GM21723 (cell line): ENCODE data around the gene KCNJ10.
"Not testable (repeated sequence)": the region's sequence is repeated elsewhere in the genome, so short reads cannot be mapped to it uniquely, and the experiment has no call there.

Experiments used
- ATAC-seq: cut with Tn5 transposase; IDR thresholded peaks from one replicate; pipeline ENCODE4 v1.9.1; 2021; ENCODE audit warnings: mild to moderate bottlenecking, moderate library complexity; ENCODE audit not compliant: unreplicated experiment

KCNJ10 gene

GRCh38 chr1:160062230-160062532 is 7.8 kb downstream of the KCNJ10 start:
- no peak for ATAC-seq

DNA sequence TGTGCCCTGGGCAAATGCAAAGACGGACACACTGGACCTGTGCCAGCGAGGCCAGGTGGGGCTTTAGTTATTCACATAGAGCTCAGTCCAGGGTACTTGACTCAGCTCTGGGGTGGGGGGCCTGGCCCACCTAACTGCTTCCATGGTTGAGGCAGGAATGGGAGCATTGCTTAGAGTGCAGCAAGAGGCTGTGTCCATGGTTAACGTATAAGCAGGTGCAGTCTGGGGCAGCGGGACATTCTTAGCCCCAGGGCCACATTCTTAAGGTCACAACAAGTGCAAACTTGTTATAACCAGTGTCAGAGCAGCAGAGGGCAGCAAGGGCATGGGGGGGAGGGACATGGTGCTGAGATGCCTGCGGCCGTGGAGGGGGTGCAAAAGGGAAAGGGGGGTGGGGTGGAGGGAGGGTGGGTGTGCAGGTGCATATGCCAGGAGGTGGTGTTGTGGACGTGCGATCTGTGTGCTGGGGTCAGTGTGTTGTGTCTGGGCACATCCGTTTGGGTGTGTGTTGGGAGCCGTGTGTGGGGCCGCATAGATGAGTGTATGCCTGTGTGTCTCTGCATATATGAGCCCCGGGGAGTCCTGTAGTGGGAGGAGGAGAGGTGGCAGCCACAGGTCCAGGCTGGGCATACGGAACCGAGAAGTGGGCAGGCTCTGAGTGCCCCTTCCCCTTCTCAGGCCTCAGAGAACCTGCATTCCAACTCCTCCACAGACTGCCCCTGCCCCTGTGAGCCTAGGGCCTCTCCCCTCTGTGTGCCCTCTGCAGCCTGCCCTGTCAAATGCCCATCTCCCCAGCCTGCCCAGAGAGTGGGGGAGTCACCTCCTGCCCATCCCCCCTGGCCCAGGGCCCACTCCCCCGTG is 8.4 kb downstream of the KCNJ10 start:
- no peak for ATAC-seq

GRCh38 chr1:160058087-160058486 is 11.9 kb downstream of the KCNJ10 start:
- ATAC-seq, result no peak

DNA sequence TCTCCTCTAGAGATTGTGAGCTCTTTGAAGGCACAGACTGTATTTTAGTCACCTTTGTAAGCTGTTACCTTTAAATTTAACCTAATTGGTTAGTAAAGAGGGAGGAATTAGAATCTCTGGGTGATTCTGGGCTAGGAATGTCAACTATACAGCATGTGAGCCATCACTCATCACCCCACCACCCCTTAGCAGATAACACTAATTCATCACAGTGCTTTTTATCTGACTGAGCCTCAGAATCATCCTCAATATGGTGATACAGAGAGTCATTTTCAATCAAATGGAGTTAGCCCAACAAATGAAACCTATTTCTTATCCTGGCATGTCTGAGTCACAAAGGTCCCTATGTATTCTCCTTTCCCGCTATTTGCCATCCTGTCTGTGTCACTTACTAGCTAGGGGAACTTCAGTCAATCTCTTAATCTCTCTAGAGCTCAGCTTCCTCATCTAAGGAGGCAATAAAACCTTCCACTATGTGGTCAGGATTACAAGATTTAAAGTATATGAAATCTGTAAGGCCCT is 13.3 kb downstream of the KCNJ10 start:
- ATAC-seq, result no peak

DNA sequence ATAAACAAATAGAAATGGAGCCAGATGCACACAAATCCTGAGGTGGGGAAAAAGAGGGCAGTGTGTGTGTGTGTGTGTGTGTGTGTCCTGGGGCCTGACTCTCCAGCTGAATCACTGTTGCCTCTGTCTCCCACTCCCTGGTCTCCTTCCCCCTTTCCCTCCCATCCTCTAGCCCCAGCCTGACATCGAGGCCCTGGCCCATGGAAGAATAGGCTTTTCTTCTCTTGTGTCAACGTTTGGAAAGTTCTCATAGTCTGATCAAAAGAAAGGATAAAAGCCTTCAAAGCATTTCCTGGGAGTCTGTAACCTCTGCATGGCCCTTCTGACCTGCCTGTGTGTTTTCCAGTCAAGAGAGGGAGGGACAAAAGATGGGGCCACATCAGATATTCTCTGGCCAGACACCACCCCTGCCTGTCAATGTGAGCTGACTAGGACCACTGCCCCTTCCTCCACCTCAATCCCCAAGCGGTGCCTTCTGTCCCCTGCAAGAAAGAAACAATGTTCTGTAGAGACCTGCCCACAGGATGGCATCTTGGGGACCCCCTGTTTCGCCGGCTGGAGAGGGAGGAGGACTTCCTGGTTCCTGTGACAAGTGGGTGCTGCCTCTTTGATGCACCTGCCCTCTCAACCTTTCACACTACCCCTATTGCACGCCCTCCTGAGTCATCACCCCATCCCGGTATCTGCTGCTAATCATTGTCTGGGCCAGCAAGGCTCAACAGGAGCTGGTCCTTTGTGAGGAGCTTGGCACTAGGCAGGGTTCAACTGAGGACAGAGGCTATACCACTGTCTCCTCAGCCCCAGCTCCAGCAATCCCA is 16.2 kb downstream of the KCNJ10 start:
- ATAC-seq, result no peak

GRCh38 chr1:160052936-160053335 is 17.0 kb downstream of the KCNJ10 start:
- no peak for ATAC-seq

GRCh38 chr1:160050619-160051018 is 19.3 kb downstream of the KCNJ10 start:
- ATAC-seq, result no peak

- not testable (repeated sequence) for ATAC-seq
These were observed 19.8 kb downstream of the KCNJ10 start for GRCh38 chr1:160050182-160050581.

DNA sequence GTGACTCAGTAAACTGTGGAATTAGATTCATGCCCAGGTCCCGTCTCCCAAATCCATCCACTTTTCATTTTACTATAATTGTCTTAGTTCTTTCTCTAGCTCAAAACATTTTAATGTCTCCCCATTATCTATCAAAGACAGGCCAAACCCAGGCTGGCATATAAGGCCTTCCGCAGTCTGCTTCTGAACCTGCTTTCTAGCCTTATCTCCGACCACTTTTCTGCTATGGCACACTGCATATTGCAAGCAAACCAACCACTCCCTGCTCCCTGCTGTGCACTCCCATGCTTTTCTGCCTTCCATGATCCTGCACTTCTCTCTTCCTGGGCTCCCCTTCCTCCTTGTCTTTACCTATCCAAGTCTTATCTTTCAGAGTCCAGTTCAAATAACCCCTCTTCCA is 20.9 kb downstream of the KCNJ10 start:
- ATAC-seq, result no peak

DNA sequence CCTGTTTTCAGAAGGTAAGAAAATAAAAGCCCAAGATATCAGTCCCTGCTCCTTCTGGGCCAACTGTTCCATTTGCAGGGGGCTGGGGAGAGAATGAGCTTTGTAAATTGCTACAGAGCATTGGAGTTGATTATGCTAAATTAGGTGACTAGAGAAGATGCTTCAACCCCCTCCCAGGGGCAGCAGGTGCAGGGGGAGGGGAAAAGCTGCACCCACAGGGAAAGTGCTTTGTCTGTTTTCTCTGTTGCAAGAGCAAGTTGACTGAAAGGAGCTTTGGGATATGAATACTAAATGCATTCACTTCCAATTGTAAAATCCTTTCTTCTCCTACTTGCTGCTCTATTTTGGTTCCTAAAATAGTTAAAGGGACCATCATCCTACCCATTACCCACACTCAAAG is 21.6 kb downstream of the KCNJ10 start:
- ATAC-seq, result no peak

DNA sequence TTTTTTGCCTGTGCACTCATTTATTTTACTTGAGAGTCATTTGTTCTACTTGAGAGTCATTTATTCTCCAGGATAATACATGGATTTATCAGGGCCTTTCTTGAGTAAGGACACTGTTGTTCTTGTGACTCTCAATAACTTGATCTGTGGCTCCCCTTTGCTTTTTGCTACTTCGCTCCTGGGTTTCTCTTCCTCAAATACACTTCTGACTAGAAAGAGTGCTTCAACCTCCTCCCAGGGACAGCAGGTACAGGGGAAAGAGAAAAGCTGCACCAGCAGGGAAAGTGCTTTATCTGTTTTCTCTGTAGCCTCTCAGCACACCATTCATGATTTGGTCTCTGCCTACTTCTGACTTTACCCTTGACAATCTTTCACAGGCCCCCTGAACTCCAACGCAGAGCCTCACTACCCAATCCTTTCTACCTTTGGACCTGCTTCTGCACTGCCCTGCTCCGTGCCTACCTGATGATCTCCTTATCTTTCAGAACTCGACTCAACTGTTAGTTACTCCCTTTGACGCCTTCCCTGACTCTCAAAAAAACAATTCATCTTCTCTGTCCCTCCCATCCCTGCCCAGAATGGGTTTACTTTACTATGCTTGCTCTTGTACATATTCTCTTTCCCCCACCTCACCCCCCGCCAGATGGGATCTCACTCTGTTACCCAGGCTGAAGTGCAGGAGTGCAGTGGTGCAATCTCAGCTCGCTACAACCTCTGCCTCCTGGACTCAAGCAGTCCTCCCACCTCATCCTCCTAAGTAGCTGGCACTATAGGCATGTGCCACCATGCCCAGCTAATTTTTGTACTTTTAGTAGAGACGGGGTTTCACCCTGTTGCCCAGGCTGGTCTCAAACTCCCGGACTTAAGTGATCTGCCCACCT is 22.6 kb downstream of the KCNJ10 start:
- ATAC-seq, result peak; percentile 77

DNA sequence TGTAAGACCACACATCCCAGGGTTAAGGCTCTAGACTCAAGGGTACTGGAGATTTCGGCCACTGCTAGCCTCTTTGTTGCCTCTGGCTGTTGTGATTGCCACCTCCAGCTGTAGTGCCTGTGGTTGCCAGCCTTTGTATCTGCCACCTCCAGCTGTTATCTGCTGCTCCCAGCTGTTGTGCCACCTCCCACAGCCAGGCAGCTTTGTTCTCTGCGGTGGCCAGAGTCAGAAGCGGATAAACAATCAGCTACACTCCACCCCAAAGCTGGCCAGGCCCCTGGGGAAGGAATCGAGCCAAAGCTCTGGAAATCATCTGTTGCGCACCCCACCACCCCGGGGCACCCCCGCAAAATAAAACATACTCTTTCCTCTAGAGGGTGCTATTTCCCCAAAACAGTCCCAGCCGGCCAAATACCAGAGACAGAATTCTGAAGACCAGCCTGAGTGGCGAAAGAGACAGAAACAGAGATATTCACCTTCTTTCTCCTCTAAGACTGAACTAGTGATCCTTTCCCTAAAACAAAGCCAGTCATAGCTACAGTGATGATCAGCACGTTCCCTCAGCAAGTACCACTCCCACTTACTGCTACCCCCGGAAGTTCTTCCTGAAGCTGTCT is 23.4 kb downstream of the KCNJ10 start:
- ATAC-seq, result peak; percentile 79

DNA sequence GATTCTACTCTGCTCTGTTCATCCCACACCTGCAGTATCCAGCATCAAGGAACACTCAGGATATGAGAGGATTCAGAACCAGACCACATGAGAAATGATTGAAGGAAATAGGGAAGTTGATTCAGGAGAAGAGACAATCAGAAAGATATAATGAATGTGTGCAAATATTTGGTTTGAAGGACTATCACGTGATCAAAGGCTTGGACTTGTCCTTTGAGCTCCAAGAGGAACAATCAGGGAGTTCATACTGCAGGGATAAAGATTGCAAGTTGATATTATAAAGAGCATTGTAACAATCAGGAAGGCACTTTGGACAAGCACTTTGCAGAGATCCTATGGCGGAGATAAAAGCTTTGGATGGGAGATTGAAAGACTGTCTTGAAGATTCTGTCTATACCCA is 24.3 kb downstream of the KCNJ10 start:
- ATAC-seq, result no peak

- ATAC-seq, result no peak
These were observed 26.4 kb downstream of the KCNJ10 start for GRCh38 chr1:160043543-160043942.

DNA sequence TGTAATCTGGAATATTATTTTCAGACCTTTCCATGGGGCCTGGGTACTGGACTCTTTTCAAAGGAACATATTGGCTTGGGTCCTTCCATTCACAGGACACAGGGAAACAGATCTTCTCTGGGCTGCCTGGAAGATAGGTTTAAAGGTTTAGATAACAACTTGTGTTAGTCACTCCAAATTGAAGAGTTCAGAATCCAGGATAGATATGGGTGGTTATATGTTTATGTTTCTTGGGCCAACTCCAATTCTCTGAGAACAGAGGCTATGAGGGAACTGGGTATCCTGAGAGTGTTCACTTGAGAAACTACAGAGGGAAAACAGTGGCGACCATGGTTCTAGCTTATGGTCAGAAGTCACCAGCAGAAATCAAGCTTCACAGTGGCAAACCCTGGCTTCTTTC is 29.5 kb downstream of the KCNJ10 start:
- no peak for ATAC-seq

DNA sequence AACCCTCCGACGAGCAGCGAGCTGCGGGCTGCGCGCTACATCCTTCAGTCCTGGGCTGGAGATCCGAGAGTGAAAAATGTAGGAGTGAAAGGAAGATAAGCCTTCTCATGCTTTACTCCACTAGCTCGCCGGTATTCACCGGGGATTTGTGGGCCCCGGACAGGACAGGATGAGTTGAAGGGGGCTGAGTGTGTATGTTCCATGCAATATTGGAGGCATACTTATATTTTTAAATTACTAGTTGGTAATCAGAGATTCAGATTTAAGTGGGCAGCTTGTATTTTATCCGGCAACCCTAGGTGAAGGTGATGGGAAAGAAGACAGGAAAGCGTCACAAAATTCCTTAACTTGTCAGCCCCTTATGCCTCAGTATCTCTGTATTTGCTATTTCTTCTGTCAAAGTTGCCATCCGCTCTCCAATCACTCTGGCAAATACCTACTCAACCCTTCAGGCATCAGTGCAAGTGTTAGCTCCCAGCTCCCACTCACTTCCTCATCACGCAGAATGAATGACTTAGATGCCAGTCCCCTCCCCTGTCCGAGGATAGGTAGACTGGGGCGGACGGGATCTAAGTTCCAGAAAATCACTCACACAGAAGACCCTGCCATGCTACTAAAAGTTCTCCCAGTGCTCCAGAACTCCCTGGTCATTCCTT is 37.7 kb downstream of the KCNJ10 start:
- ATAC-seq, result no peak

DNA sequence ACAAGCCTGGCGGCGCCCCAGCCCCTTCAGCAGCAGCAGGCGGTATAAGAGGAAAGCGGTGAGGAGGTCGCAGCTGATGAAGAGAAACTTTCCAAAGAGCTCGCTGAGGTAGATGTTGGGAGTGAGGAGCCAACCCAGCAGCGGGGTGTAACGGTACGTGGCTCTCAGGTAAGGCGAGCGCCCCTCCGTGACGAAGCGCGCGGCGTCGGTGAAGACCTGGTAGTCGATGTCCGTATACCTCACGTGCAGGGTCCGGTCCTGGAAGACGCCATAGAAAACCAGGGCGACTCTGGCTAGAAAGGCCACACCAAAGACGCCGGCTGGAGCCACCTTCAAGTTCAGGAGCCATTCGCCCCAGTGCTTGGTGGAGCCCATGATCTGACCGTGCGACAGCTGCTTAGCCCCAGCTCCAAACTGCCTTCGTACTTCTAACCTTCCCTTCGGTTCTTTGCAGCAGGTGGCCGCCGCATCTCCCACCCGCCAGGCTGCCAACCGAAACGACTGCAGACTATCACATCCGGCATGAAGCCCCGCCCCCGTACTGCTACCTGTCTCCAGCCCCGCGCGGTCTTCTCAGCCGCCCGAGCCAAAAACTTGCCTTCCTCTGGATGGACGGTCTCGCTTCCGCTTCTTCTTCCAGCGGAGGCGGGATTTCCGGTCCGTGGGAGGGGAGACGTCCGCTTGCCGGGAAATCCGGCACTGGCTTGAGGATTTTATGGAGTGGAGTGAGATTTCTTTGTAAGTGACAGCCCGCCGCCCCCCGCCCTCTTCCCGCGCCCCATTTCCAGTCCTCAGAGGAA is 38.4 kb downstream of the KCNJ10 start, which contains the start of gene PIGM:
Gene PIGM, minus strand, starts transcription at position 626 of the 800 bp plus-strand sequence. Its CDS starts 251 bp downstream, at position 375.
- peak; percentile 91 for ATAC-seq

GRCh38 chr1:160030657-160031364 is 39.1 kb downstream of the KCNJ10 start:
- peak; percentile 14 for ATAC-seq
